Neural progenitor cell (in vitro differentiated cells): ENCODE results near the gene CRLF2. TPM values are rescaled to one million over a fixed set of nuclear protein-coding genes. Genes with fewer than 3 reads are reported as not detected.

ENCODE experiments used
- DNase-seq: peaks from one replicate; pipeline ENCODE4 v3.0.0-alpha.2; 2016; ENCODE audit warnings: low spot score
- H2AFZ ChIP-seq: fragments of 200-600 bp; sonication (generic); replicated peaks from 2 replicates; pipeline ENCODE4 v1.6.1; 2016; ENCODE audit warnings: antibody characterized with exemption
- H3F3A ChIP-seq: fragments of 200-600 bp; sonication (generic); 2 replicates; pipeline ENCODE4 v1.6.1; 2016; ENCODE audit warnings: antibody characterized with exemption, low read depth
- H3K27ac ChIP-seq: fragments of 200-600 bp; sonication (generic); 2 replicates; pipeline ENCODE4 v1.5.1; 2016; ENCODE audit warnings: mild to moderate bottlenecking
- H3K27me3 ChIP-seq: fragments of 200-600 bp; sonication (generic); 2 replicates; pipeline ENCODE4 v1.6.1; 2016; ENCODE audit warnings: mild to moderate bottlenecking, moderate library complexity
- H3K36me3 ChIP-seq: fragments of 200-600 bp; sonication (generic); 2 replicates; pipeline ENCODE4 v1.5.1; 2016
- H3K4me1 ChIP-seq: fragments of 200-600 bp; sonication (generic); 2 replicates; pipeline ENCODE4 v1.6.1; 2016; ENCODE audit warnings: mixed run types
- H3K4me2 ChIP-seq: fragments of 200-600 bp; sonication (generic); 2 replicates; pipeline ENCODE4 v1.6.1; 2016
- H3K4me3 ChIP-seq: fragments of 200-600 bp; sonication (generic); 2 replicates; pipeline ENCODE4 v1.5.1; 2016
- H3K79me2 ChIP-seq: fragments of 200-600 bp; sonication (generic); 2 replicates; pipeline ENCODE4 v1.6.1; 2016; ENCODE audit warnings: low read depth
- H3K9ac ChIP-seq: fragments of 200-600 bp; sonication (generic); 2 replicates; pipeline ENCODE4 v1.6.1; 2016
- H3K9me3 ChIP-seq: fragments of 200-600 bp; sonication (generic); 2 replicates; pipeline ENCODE4 v1.5.1; 2016; ENCODE audit warnings: low read depth
- H4K20me1 ChIP-seq: fragments of 200-600 bp; sonication (generic); 2 replicates; pipeline ENCODE4 v1.6.1; 2016; ENCODE audit warnings: low read depth
- H3K27ac Mint-ChIP-seq: 3 replicates; pipeline ENCODE4 v1.8.0; 2021; ENCODE audit warnings: mixed read lengths
- H3K27me3 Mint-ChIP-seq: 2 replicates; pipeline ENCODE4 v1.8.0; 2022; ENCODE audit warnings: low read depth, mild to moderate bottlenecking, inconsistent platforms, moderate library complexity, mixed read lengths; ENCODE audit not compliant: insufficient read depth
- H3K36me3 Mint-ChIP-seq: 3 replicates; pipeline ENCODE4 v1.8.0; 2021; ENCODE audit warnings: mixed read lengths
- H3K4me1 Mint-ChIP-seq: 3 replicates; pipeline ENCODE4 v1.8.0; 2021; ENCODE audit warnings: mixed read lengths
- H3K4me3 Mint-ChIP-seq: 3 replicates; pipeline ENCODE4 v1.8.0; 2021; ENCODE audit warnings: mild to moderate bottlenecking, moderate library complexity, mixed read lengths
- H3K9me3 Mint-ChIP-seq: 3 replicates; pipeline ENCODE4 v1.8.0; 2020; ENCODE audit warnings: mixed read lengths
- EZH2 ChIP-seq: fragments of 200-600 bp; sonication (generic); IDR thresholded peaks from 2 replicates; pipeline ENCODE4 v1.6.1; 2017; ENCODE audit warnings: antibody characterized with exemption, mild to moderate bottlenecking, moderate library complexity
- EZH2phosphoT487 ChIP-seq: fragments of 200-600 bp; sonication (generic); IDR thresholded peaks from 2 replicates; pipeline ENCODE4 v1.6.1; 2017; ENCODE audit warnings: antibody characterized with exemption
- total RNA-seq: library from RNA; depleted of rRNA; stranded (reverse); fragments of >200 nt; gene quantifications from 2 replicates; pipeline ENCODE4 v1.2.3, GENCODE V29; 2015; ENCODE audit warnings: low replicate concordance
- TF ChIP-seq, protein P1 (sequence below): fragments of 200-600 bp; sonication (generic); IDR thresholded peaks from 2 replicates; pipeline ENCODE4 v1.5.1; 2017; ENCODE audit warnings: antibody characterized with exemption, mild to moderate bottlenecking

Gene CRLF2
- total RNA-seq, 1 donor from 2014 or later = not detected

GRCh38 chrX:1164322-1165288, 47.8 kb downstream of the CRLF2 start:
- Histone ChIP-seq H3F3A (peaks cover 38% of the 10 kb centered on the region), H3K4me3 (no peak overlapping the region), H3K9ac (no peak overlapping the region), H3K4me2 (no peak overlapping the region), H3K27ac (no peak overlapping the region), H4K20me1 (no peaks in the 10 kb centered on the region), H3K27me3 (no peaks in the 10 kb centered on the region), H3K4me1 (peaks cover 4% of the 10 kb centered on the region), H3K9me3 (no peaks in the 10 kb centered on the region), H3K79me2 (no peaks in the 10 kb centered on the region), H3K36me3 (no peaks in the 10 kb centered on the region), H2AFZ (no peak overlapping the region)
- peaks cover 7% of the 10 kb centered on the region for H3K9me3 Mint-ChIP-seq
- peak; percentile 54 for DNase-seq
- no peak for TF ChIP-seq EZH2phosphoT487
- TF ChIP-seq, protein P1, sequence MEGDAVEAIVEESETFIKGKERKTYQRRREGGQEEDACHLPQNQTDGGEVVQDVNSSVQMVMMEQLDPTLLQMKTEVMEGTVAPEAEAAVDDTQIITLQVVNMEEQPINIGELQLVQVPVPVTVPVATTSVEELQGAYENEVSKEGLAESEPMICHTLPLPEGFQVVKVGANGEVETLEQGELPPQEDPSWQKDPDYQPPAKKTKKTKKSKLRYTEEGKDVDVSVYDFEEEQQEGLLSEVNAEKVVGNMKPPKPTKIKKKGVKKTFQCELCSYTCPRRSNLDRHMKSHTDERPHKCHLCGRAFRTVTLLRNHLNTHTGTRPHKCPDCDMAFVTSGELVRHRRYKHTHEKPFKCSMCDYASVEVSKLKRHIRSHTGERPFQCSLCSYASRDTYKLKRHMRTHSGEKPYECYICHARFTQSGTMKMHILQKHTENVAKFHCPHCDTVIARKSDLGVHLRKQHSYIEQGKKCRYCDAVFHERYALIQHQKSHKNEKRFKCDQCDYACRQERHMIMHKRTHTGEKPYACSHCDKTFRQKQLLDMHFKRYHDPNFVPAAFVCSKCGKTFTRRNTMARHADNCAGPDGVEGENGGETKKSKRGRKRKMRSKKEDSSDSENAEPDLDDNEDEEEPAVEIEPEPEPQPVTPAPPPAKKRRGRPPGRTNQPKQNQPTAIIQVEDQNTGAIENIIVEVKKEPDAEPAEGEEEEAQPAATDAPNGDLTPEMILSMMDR = no peak
- no peak for TF ChIP-seq EZH2
- peaks cover 19% of the 10 kb centered on the region for H3K27me3 Mint-ChIP-seq
- no peak overlapping the region for H3K27ac Mint-ChIP-seq
- H3K36me3 Mint-ChIP-seq = no peaks in the 10 kb centered on the region
- H3K4me1 Mint-ChIP-seq = peaks cover 4% of the 10 kb centered on the region
- no peak overlapping the region for H3K4me3 Mint-ChIP-seq

DNA sequence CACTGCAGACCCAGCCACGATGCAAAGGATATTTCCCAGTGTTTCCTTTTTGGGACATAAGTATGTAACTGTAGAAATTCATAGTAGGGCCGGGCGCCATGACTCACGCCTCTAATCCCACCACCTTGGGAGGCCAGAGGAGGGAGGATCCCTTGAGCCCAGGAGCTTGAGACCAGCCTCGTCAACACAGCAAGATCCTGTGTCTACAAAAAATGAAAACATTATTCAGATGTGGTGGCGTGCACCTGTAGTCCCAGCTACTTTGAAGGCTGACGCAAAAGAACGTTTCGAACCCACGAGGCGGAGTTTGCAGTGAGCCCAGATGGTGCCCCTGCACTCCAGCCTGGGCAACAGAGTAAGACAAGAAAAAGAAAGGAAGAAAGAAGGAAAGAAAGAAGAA, 49.2 kb downstream of the CRLF2 start:
- Histone ChIP-seq H3K9me3 (no peaks in the 10 kb centered on the region), H3K27ac (no peak overlapping the region), H3K4me1 (peaks cover 4% of the 10 kb centered on the region), H3K4me3 (no peak overlapping the region), H3K36me3 (no peaks in the 10 kb centered on the region), H3F3A (peaks cover 46% of the 10 kb centered on the region), H3K4me2 (no peak overlapping the region), H4K20me1 (no peaks in the 10 kb centered on the region), H3K27me3 (no peaks in the 10 kb centered on the region), H2AFZ (no peak overlapping the region), H3K79me2 (no peaks in the 10 kb centered on the region), H3K9ac (no peak overlapping the region)
- H3K36me3 Mint-ChIP-seq = no peaks in the 10 kb centered on the region
- H3K27ac Mint-ChIP-seq = no peak overlapping the region
- TF ChIP-seq EZH2phosphoT487 (no peak), EZH2 (no peak)
- TF ChIP-seq, protein P1 = no peak
- H3K9me3 Mint-ChIP-seq = peaks cover 7% of the 10 kb centered on the region
- DNase-seq = no peak
- peaks cover 22% of the 10 kb centered on the region for H3K27me3 Mint-ChIP-seq
- no peak overlapping the region for H3K4me3 Mint-ChIP-seq
- peaks cover 4% of the 10 kb centered on the region for H3K4me1 Mint-ChIP-seq

GRCh38 chrX:1162119-1162916, 50.1 kb downstream of the CRLF2 start:
- Mint-ChIP-seq H3K4me1 (peaks cover 4% of the 10 kb centered on the region), H3K27me3 (peaks cover 20% of the 10 kb centered on the region), H3K27ac (no peak overlapping the region), H3K36me3 (no peaks in the 10 kb centered on the region), H3K9me3 (peaks cover 7% of the 10 kb centered on the region), H3K4me3 (no peak overlapping the region)
- Histone ChIP-seq H4K20me1 (no peaks in the 10 kb centered on the region), H3K4me2 (no peak overlapping the region), H2AFZ (no peak overlapping the region), H3K27ac (no peak overlapping the region), H3F3A (peaks cover 44% of the 10 kb centered on the region), H3K36me3 (no peaks in the 10 kb centered on the region), H3K4me3 (no peak overlapping the region), H3K9ac (no peak overlapping the region), H3K79me2 (no peaks in the 10 kb centered on the region), H3K9me3 (no peaks in the 10 kb centered on the region), H3K4me1 (peaks cover 4% of the 10 kb centered on the region), H3K27me3 (no peaks in the 10 kb centered on the region)
- DNase-seq = no peak
- TF ChIP-seq EZH2phosphoT487 (no peak), EZH2 (no peak)
- TF ChIP-seq, protein P1 = no peak
